ENCODE data around the gene SYNGR4.

DNA sequence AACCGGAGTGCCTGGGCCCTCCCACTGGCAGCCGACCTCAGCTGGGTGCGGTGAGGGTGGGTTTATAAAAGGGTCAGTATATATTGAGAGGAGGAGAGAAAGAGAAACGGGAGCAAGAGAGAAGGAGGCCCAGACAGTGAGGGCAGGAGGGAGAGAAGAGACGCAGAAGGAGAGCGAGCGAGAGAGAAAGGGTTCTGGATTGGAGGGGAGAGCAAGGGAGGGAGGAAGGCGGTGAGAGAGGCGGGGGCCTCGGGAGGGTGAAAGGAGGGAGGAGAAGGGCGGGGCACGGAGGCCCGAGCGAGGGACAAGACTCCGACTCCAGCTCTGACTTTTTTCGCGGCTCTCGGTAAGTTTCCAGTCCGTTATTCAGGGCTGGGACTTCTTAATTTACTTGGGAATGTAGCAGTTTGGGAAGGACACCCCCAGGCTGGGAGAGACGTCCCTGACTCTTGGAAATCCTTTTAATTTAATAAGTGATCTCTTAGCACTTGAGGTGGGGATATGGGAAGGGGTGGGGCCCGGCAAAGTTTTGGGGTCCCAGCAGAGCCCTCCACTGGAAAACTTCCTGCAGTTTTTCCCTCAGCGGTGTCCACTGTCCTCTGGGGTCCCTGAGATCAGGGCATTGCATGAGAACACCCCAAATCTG is 38.8 kb upstream of the SYNGR4 start, which contains the start of gene EMP3:
- TF ChIP-seq, protein P1, sequence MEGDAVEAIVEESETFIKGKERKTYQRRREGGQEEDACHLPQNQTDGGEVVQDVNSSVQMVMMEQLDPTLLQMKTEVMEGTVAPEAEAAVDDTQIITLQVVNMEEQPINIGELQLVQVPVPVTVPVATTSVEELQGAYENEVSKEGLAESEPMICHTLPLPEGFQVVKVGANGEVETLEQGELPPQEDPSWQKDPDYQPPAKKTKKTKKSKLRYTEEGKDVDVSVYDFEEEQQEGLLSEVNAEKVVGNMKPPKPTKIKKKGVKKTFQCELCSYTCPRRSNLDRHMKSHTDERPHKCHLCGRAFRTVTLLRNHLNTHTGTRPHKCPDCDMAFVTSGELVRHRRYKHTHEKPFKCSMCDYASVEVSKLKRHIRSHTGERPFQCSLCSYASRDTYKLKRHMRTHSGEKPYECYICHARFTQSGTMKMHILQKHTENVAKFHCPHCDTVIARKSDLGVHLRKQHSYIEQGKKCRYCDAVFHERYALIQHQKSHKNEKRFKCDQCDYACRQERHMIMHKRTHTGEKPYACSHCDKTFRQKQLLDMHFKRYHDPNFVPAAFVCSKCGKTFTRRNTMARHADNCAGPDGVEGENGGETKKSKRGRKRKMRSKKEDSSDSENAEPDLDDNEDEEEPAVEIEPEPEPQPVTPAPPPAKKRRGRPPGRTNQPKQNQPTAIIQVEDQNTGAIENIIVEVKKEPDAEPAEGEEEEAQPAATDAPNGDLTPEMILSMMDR (IDR thresholded peaks at IDR 0.05) = no peak
- TF ChIP-seq EZH2 (IDR thresholded peaks at IDR 0.05) (no peak), EZH2phosphoT487 (IDR thresholded peaks at IDR 0.05) (no peak)

Measured in neural progenitor cell (in vitro differentiated cells).